Testis (tissue), 2 donors: ENCODE results near the gene ROPN1.

Experiments used
- POLR2A ChIP-seq: fragments of 450-650 bp; IDR thresholded peaks from one replicate; pipeline ENCODE4 v1.6.1; 2017; ENCODE audit warnings: antibody characterized with exemption, mild to moderate bottlenecking, moderate library complexity
- TF ChIP-seq, protein P1 (sequence below), 3 experiments: fragments of 450-650 bp in 2 of 3; fragments of 200-600 bp in 1 of 3; sonication (generic) in 1 of 3; IDR thresholded peaks; one replicate each; pipeline ENCODE4 v1.5.1; 2016 to 2019; ENCODE audit warnings: antibody characterized with exemption in 3 of 3, mild to moderate bottlenecking in 2 of 3, moderate library complexity in 1 of 3

DNA sequence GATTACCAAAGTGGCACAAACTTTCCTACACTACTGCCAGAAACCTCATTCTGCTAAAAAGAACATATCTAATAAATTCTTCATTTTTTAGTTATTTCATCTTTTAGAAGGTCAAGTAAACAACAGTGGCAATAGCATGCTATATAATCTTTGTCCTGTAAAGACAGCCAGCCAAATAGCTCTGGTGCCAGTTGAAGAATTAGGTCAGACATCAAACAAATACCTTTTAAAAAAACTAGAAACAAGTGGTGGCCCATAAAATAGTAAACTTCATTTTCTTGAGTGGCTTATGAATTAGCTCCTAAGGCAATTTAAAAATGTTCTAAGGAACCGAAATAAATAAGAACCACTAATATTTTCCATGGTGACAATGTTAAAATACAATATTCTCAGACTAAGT, 50.4 kb downstream of the ROPN1 start:
- TF ChIP-seq, protein P1, sequence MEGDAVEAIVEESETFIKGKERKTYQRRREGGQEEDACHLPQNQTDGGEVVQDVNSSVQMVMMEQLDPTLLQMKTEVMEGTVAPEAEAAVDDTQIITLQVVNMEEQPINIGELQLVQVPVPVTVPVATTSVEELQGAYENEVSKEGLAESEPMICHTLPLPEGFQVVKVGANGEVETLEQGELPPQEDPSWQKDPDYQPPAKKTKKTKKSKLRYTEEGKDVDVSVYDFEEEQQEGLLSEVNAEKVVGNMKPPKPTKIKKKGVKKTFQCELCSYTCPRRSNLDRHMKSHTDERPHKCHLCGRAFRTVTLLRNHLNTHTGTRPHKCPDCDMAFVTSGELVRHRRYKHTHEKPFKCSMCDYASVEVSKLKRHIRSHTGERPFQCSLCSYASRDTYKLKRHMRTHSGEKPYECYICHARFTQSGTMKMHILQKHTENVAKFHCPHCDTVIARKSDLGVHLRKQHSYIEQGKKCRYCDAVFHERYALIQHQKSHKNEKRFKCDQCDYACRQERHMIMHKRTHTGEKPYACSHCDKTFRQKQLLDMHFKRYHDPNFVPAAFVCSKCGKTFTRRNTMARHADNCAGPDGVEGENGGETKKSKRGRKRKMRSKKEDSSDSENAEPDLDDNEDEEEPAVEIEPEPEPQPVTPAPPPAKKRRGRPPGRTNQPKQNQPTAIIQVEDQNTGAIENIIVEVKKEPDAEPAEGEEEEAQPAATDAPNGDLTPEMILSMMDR (IDR thresholded peaks at IDR 0.05) = no peak
- no peak for TF ChIP-seq POLR2A
